IMR-90 (cell line): ENCODE results near the gene ARID4B. TPM values are rescaled to one million over a fixed set of nuclear protein-coding genes. Genes with fewer than 3 reads are reported as not detected.

ENCODE experiments used
- ATAC-seq: fragments of 200-7000 bp; cut with Tn5 transposase; 2 replicates; pipeline ENCODE4 v1.9.1; 2020; ENCODE audit warnings: low read depth, mild to moderate bottlenecking, moderate library complexity
- BruUV-seq: library from RNA; stranded (reverse); fragments of 400-500 nt; replicated peaks from 2 replicates; lab custom pipeline; 2021; lab: Mats Ljungman, UMichigan
- CTCF ChIA-PET: fragments of 300-600 bp; formaldehyde crosslinking; extraction: SDS; loops from one replicate; lab custom pipeline; 2021; ENCODE audit warnings: antibody characterized with exemption; lab: Yijun Ruan, JAX
- POLR2A ChIA-PET: fragments of 300-600 bp; sonication (Branson Sonifier 250); formaldehyde crosslinking; loops from one replicate; lab custom pipeline; 2022; ENCODE audit warnings: antibody characterized with exemption; ENCODE audit not compliant: unreplicated experiment; lab: Charles Lee
- DNase-seq: peaks from one replicate; pipeline ENCODE4 v3.0.0; 2013
- H2AFZ ChIP-seq: replicated peaks from 2 replicates; pipeline ENCODE3; 2013; ENCODE audit warnings: low read length, mild to moderate bottlenecking; ENCODE audit not compliant: poor library complexity
- H2AK5ac ChIP-seq: 2 replicates; pipeline ENCODE4 v1.6.1; 2013; ENCODE audit warnings: low read depth, low read length, inconsistent platforms
- H2AK9ac ChIP-seq: replicated peaks from 2 replicates; pipeline ENCODE3; 2013; ENCODE audit warnings: mild to moderate bottlenecking, low read depth, low read length, moderate library complexity; ENCODE audit not compliant: poor library complexity
- H2BK120ac ChIP-seq: 2 replicates; pipeline ENCODE4 v1.6.1; 2013; ENCODE audit warnings: low read depth, low read length, inconsistent platforms
- H2BK15ac ChIP-seq: 3 replicates; pipeline ENCODE4 v1.6.1; 2013; ENCODE audit warnings: low read depth, low read length, inconsistent platforms
- H2BK20ac ChIP-seq: 2 replicates; pipeline ENCODE4 v1.6.1; 2013; ENCODE audit warnings: low read depth, mild to moderate bottlenecking, inconsistent platforms, low read length, moderate library complexity
- H2BK5ac ChIP-seq: 2 replicates; pipeline ENCODE4 v1.6.1; 2013; ENCODE audit warnings: mild to moderate bottlenecking, low read depth, low read length, inconsistent platforms; ENCODE audit not compliant: poor library complexity, severe bottlenecking
- H3K14ac ChIP-seq: replicated peaks from 2 replicates; pipeline ENCODE4 v1.6.1; 2013; ENCODE audit warnings: low read depth, low read length, inconsistent platforms
- H3K18ac ChIP-seq: 2 replicates; pipeline ENCODE4 v1.6.1; 2013; ENCODE audit warnings: low read depth, low read length, control low read depth
- H3K23ac ChIP-seq: 2 replicates; pipeline ENCODE4 v1.6.1; 2013; ENCODE audit warnings: low read depth, low read length, inconsistent platforms
- H3K27ac ChIP-seq: 2 replicates; pipeline ENCODE4 v1.5.1; 2013; ENCODE audit warnings: mild to moderate bottlenecking, control low read depth, low read length; ENCODE audit not compliant: insufficient read depth
- H3K27me3 ChIP-seq: 2 replicates; pipeline ENCODE4 v1.6.1; 2013; ENCODE audit warnings: low read length; ENCODE audit not compliant: control insufficient read depth, insufficient read depth
- H3K36me3 ChIP-seq: 2 replicates; pipeline ENCODE4 v1.6.1; 2013; ENCODE audit warnings: low read length, mixed read lengths; ENCODE audit not compliant: control insufficient read depth, insufficient read depth
- H3K4ac ChIP-seq: 2 replicates; pipeline ENCODE4 v1.6.1; 2013; ENCODE audit warnings: low read depth, low read length, inconsistent platforms
- H3K4me1 ChIP-seq: 2 replicates; pipeline ENCODE4 v1.6.1; 2013; ENCODE audit warnings: low read length, mixed read lengths; ENCODE audit not compliant: control insufficient read depth, insufficient read depth
- H3K4me2 ChIP-seq: 2 replicates; pipeline ENCODE4 v1.6.1; 2013; ENCODE audit warnings: low read depth, mild to moderate bottlenecking, control low read depth, low read length, moderate library complexity
- H3K4me3 ChIP-seq: 2 replicates; pipeline ENCODE4 v1.5.1; 2013; ENCODE audit warnings: low read depth, mild to moderate bottlenecking, control low read depth, low read length, moderate library complexity; ENCODE audit not compliant: insufficient read depth
- H3K56ac ChIP-seq: 2 replicates; pipeline ENCODE4 v1.6.1; 2013; ENCODE audit warnings: low read length, inconsistent platforms; ENCODE audit not compliant: insufficient read depth; ENCODE audit errors: extremely low read depth
- H3K79me1 ChIP-seq, 2 experiments: 2 replicates each; pipeline ENCODE4 v1.6.1; 2013; ENCODE audit warnings: low read length in 2 of 2, inconsistent platforms in 1 of 2, low read depth in 1 of 2
- H3K9ac ChIP-seq: 2 replicates; pipeline ENCODE4 v1.6.1; 2013; ENCODE audit warnings: low read depth, low read length, control low read depth
- H3K9me1 ChIP-seq: 2 replicates; pipeline ENCODE4 v1.6.1; 2013; ENCODE audit warnings: low read length, inconsistent platforms; ENCODE audit not compliant: insufficient read depth
- H3K9me3 ChIP-seq: 2 replicates; pipeline ENCODE4 v1.6.1; 2013; ENCODE audit warnings: low read length; ENCODE audit not compliant: control insufficient read depth, insufficient read depth
- H4K20me1 ChIP-seq: 2 replicates; pipeline ENCODE4 v1.6.1; 2013; ENCODE audit warnings: low read length, inconsistent platforms; ENCODE audit not compliant: insufficient read depth
- H4K5ac ChIP-seq: 2 replicates; pipeline ENCODE4 v1.6.1; 2013; ENCODE audit warnings: mild to moderate bottlenecking, low read depth, low read length, control low read depth
- H4K8ac ChIP-seq, 2 experiments: 2 replicates each; pipeline ENCODE4 v1.6.1; 2013; ENCODE audit warnings: low read depth in 2 of 2, low read length in 2 of 2, control low read depth in 1 of 2, inconsistent platforms in 1 of 2
- H4K91ac ChIP-seq: 2 replicates; pipeline ENCODE4 v1.6.1; 2013; ENCODE audit warnings: low read depth, low read length, inconsistent platforms; ENCODE audit not compliant: insufficient read depth
- BHLHE40 ChIP-seq: fragments of 150-350 bp; IDR thresholded peaks from 2 replicates; pipeline ENCODE4 v1.6.1; 2016; ENCODE audit warnings: mild to moderate bottlenecking, low read depth, low read length
- MAZ ChIP-seq: IDR thresholded peaks from 2 replicates; pipeline ENCODE4 v1.6.1; 2012; ENCODE audit warnings: low read depth, mild to moderate bottlenecking, low read length, improper control_type of control experiment, moderate library complexity, borderline replicate concordance
- MXI1 ChIP-seq: IDR thresholded peaks from 2 replicates; pipeline ENCODE4 v1.6.1; 2012; ENCODE audit warnings: low read depth, mild to moderate bottlenecking, low read length, moderate library complexity, borderline replicate concordance
- NFE2L2 ChIP-seq: fragments of 150-350 bp; IDR thresholded peaks from 2 replicates; pipeline ENCODE4 v1.6.1; 2016; ENCODE audit warnings: low read depth, mild to moderate bottlenecking, low read length
- RCOR1 ChIP-seq: IDR thresholded peaks from 2 replicates; pipeline ENCODE4 v1.6.1; 2012; ENCODE audit warnings: mild to moderate bottlenecking, low read length, improper control_type of control experiment; ENCODE audit not compliant: insufficient replicate concordance
- RFX5 ChIP-seq: IDR thresholded peaks from 2 replicates; pipeline ENCODE4 v1.8.0; 2012; ENCODE audit warnings: low read depth, mild to moderate bottlenecking, low read length, moderate library complexity
- SMC3 ChIP-seq: fragments of 150-350 bp; IDR thresholded peaks from 2 replicates; pipeline ENCODE4 v1.6.1; 2016; ENCODE audit warnings: low read depth, mild to moderate bottlenecking, antibody characterized with exemption, low read length, moderate library complexity
- WGBS, 2 experiments: methylation state at CpG; one replicate each; pipeline versions ENCODE4 v1.1.5 to v1.1.7; 2013; ENCODE audit warnings: missing lambda C conversion rate in 2 of 2; ENCODE audit not compliant: insufficient read length in 1 of 2; ENCODE audit errors: extremely low coverage in 2 of 2; 5-methylcytosine and 5-hydroxymethylcytosine counted together
- dilution Hi-C: fragments of 300-500 bp; cut with HindIII; formaldehyde crosslinking; loops from one replicate; pipeline ENCODE4 v1.14.3; 2018; ENCODE audit warnings: low sequenced_read_pairs; ENCODE audit not compliant: unreplicated experiment
- in situ Hi-C: fragments of 300-500 bp; cut with MboI; formaldehyde crosslinking; loops from 3 replicates; pipeline ENCODE4 v1.14.3; 2019; ENCODE audit warnings: low sequenced_read_pairs, inconsistent platforms, mixed read lengths
- intact Hi-C: fragments of 100-400 bp; cut with micrococcal nuclease; formaldehyde crosslinking; loops from 2 replicates; pipeline ENCODE4 v1.10.0; 2022
- polyA plus RNA-seq, 3 experiments: library from polyadenylated mRNA; depleted of rRNA; stranded (reverse); fragments of >200 nt; gene quantifications; 2 replicates each; pipeline ENCODE4 v1.2.3, GENCODE V29; 2012; ENCODE audit warnings: low replicate concordance in 1 of 3
- total RNA-seq: library from RNA; depleted of rRNA; stranded (reverse); fragments of >200 nt; gene quantifications from 2 replicates; pipeline ENCODE4 v1.2.3, GENCODE V29; 2012
- TF ChIP-seq, protein P1 (sequence below): conservative IDR thresholded peaks from 2 replicates; pipeline ENCODE4 v1.5.1; 2012; ENCODE audit warnings: mild to moderate bottlenecking, low read depth, low read length, improper control_type of control experiment
- TF ChIP-seq, protein P2 (sequence below): fragments of 150-350 bp; IDR thresholded peaks from 2 replicates; pipeline ENCODE4 v1.6.1; 2017; ENCODE audit warnings: mild to moderate bottlenecking, antibody characterized with exemption, low read length, low read depth

Gene ARID4B
- total and polyA plus RNA-seq, 2 of the 4 experiments (the other 2 are of a cell fraction): 8.5 to 16.0 TPM

DNA sequence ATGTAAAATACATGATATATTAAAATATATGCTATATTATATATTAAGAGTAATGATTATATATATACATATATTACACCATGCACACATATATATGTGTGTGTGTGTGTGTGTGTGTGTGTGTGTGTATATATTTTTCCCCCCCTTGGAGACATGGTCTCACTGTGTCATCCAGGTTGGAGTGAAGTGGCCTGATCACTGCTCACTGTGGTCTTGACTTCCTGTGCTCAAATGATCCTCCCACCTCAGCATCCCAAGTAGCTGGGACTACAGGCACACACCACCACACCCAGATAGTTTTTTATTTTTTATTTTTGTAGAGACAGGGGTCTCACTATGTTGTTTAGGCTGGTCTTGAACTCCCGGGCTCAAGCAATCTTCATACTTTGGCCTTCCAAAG lies 112.5 kb downstream of the ARID4B start:
- H2BK5ac ChIP-seq: no peak overlapping the region
- H3K79me1 ChIP-seq: peaks cover 0 to 4% of the 10 kb centered on the region in 2 experiments; a peak in 3 of 4 replicates
- no peak overlapping the region for H3K56ac ChIP-seq
- H2BK15ac ChIP-seq: no peak overlapping the region
- dilution Hi-C loops (no loop called here), in situ Hi-C loops (no loop called here), intact Hi-C loops (no loop called here)
- POLR2A ChIA-PET: no interaction called here
- H4K5ac ChIP-seq: no peak overlapping the region
- no peak for ATAC-seq
- no peak overlapping the region for H3K27ac ChIP-seq
- CTCF ChIA-PET: interaction anchor here (0.6 kb wide), 1 partner anchor 566 kb away, joined by 4 read pairs; no protein-coding TSS in a partner anchor
- H3K4ac ChIP-seq: no peak overlapping the region
- no peak overlapping the region for H3K14ac ChIP-seq
- no peaks in the 10 kb centered on the region for H4K20me1 ChIP-seq
- H3K9ac ChIP-seq: no peak overlapping the region
- H2AFZ ChIP-seq: no peak overlapping the region
- no peak overlapping the region for H2AK5ac ChIP-seq
- no peak overlapping the region for H2AK9ac ChIP-seq
- no peak overlapping the region for H2BK20ac ChIP-seq
- no peaks in the 10 kb centered on the region for H3K9me1 ChIP-seq
- no peaks in the 10 kb centered on the region for H3K9me3 ChIP-seq
- H3K36me3 ChIP-seq: peaks cover 15% of the 10 kb centered on the region
- no peaks in the 10 kb centered on the region for H3K4me1 ChIP-seq
- no TSS peak for BruUV-seq
- H3K4me2 ChIP-seq: no peak overlapping the region
- H2BK120ac ChIP-seq: no peak overlapping the region
- TF ChIP-seq BHLHE40 (no peak), SMC3 (no peak), RFX5 (no peak), RCOR1 (no peak), MAZ (no peak), MXI1 (no peak), NFE2L2 (no peak)
- TF ChIP-seq, protein P1, sequence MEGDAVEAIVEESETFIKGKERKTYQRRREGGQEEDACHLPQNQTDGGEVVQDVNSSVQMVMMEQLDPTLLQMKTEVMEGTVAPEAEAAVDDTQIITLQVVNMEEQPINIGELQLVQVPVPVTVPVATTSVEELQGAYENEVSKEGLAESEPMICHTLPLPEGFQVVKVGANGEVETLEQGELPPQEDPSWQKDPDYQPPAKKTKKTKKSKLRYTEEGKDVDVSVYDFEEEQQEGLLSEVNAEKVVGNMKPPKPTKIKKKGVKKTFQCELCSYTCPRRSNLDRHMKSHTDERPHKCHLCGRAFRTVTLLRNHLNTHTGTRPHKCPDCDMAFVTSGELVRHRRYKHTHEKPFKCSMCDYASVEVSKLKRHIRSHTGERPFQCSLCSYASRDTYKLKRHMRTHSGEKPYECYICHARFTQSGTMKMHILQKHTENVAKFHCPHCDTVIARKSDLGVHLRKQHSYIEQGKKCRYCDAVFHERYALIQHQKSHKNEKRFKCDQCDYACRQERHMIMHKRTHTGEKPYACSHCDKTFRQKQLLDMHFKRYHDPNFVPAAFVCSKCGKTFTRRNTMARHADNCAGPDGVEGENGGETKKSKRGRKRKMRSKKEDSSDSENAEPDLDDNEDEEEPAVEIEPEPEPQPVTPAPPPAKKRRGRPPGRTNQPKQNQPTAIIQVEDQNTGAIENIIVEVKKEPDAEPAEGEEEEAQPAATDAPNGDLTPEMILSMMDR: no peak
- TF ChIP-seq, protein P2, sequence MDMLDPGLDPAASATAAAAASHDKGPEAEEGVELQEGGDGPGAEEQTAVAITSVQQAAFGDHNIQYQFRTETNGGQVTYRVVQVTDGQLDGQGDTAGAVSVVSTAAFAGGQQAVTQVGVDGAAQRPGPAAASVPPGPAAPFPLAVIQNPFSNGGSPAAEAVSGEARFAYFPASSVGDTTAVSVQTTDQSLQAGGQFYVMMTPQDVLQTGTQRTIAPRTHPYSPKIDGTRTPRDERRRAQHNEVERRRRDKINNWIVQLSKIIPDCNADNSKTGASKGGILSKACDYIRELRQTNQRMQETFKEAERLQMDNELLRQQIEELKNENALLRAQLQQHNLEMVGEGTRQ: no peak
- H3K18ac ChIP-seq: no peak overlapping the region
- H4K8ac ChIP-seq: no peak overlapping the region
- no peak overlapping the region for H3K23ac ChIP-seq
- H3K27me3 ChIP-seq: no peaks in the 10 kb centered on the region
- no peak for DNase-seq
- WGBS, 2 experiments: no CpG with 5 or more reads among the region's 1 CpG
- no peak overlapping the region for H4K91ac ChIP-seq
- H3K4me3 ChIP-seq: no peak overlapping the region
